ENCODE data around the gene CCDC170.

- TF ChIP-seq CTCF (IDR thresholded peaks at IDR 0.05; ENCODE audit: poor library complexity) (no peak), EZH2 (IDR thresholded peaks at IDR 0.05; ENCODE audit: borderline replicate concordance) (no peak)
Observed at GRCh38 chr6:151478670-151479069, 15.1 kb upstream of the CCDC170 start.
